Activated T-cell treated with anti-CD3 and anti-CD28 coated beads for 24 hours (primary cell): ENCODE data around the gene UGGT1.

Experiments
- DNase-seq: peaks from one replicate; pipeline ENCODE4 v3.0.0-alpha.2; 2020; ENCODE audit warnings: low read depth

Gene UGGT1, protein sequence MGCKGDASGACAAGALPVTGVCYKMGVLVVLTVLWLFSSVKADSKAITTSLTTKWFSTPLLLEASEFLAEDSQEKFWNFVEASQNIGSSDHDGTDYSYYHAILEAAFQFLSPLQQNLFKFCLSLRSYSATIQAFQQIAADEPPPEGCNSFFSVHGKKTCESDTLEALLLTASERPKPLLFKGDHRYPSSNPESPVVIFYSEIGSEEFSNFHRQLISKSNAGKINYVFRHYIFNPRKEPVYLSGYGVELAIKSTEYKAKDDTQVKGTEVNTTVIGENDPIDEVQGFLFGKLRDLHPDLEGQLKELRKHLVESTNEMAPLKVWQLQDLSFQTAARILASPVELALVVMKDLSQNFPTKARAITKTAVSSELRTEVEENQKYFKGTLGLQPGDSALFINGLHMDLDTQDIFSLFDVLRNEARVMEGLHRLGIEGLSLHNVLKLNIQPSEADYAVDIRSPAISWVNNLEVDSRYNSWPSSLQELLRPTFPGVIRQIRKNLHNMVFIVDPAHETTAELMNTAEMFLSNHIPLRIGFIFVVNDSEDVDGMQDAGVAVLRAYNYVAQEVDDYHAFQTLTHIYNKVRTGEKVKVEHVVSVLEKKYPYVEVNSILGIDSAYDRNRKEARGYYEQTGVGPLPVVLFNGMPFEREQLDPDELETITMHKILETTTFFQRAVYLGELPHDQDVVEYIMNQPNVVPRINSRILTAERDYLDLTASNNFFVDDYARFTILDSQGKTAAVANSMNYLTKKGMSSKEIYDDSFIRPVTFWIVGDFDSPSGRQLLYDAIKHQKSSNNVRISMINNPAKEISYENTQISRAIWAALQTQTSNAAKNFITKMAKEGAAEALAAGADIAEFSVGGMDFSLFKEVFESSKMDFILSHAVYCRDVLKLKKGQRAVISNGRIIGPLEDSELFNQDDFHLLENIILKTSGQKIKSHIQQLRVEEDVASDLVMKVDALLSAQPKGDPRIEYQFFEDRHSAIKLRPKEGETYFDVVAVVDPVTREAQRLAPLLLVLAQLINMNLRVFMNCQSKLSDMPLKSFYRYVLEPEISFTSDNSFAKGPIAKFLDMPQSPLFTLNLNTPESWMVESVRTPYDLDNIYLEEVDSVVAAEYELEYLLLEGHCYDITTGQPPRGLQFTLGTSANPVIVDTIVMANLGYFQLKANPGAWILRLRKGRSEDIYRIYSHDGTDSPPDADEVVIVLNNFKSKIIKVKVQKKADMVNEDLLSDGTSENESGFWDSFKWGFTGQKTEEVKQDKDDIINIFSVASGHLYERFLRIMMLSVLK (N-terminal part only)

DNA sequence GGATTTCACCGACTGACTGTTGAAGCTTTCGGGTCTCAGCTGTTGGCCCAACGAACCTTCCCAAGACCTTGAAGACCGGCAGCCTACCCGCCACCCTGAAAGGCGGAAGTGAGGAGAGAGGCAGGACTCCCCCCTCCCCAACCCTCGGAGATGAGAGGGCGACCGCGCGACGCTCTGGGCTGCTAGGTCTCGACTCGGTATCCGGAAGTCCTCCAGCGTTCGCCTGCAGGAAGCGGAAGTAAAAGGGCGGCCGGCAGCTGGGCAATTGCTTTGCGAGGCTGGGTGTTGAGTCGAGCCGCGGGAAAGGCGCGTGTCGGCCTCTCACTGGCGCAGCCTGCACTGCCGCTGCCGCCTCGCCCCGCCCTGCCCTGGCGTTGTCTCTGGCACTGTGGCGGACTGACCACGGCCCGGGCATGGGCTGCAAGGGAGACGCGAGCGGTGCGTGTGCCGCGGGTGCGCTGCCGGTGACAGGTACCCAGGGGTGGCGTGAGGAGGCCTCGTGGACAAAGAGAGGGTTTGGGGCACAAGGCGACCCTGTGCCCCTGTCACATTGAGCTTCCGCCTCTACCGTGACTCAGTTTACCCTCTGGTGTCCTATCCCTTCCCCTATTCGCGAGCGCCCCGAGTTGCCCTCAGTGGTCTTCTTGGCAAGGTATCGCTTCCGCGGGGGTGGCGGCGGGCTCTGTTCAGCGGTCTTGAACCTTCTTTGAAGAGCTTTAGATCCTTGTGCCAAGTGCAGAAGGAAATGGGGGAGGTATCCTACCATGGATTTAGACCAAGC, at the start of gene UGGT1:
TSS of gene UGGT1 (plus strand) at position 256 of the 781 bp plus-strand sequence. CDS start at position 414, 158 bp downstream.
- peak; percentile 89 for DNase-seq

- DNase-seq = no peak
Measured at GRCh38 chr2:128041561-128041960, 49.4 kb upstream of the UGGT1 start.

- no peak for DNase-seq
Measured at GRCh38 chr2:128043041-128043440, 48.0 kb upstream of the UGGT1 start.

GRCh38 chr2:128053331-128053730, 37.7 kb upstream of the UGGT1 start:
- no peak for DNase-seq

DNA sequence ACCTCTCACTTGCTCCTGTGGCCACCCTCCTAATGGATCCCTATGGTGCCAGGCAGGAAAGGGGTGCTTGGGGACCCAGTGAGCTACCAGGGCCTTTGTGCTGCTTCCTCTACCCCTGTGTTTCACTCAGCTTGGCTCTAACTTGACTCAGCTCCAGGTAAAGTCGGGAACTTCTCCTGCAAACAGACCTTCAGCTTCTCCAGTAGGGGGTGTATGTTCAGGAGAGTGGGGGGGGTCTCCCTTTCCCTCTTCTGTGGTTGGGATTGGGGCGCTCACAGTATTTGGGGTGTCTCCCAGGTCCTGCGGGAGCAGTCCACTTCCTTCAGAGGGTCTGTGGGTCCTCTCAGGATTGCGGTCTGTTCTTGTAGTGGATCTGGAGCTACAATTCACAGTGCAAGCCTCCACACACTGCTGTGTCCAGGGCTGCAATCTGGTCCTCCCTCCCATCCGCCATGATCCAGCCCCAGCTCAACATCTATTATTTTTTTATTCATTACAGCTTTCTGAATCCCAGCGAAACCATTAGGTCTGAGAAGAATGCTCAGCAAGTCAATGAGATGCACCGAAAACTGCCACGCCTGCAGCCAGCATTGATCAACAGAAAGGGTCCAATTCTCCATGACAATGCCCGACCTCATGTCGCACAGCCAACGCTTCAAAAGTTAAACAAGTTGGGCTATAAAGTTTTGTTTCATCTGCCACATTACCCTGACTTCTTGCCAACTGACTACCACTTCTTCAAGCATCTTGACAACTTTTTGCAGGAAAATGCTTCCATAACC, 36.7 kb upstream of the UGGT1 start:
- no peak for DNase-seq

- no peak for DNase-seq
Measured at GRCh38 chr2:128057334-128057733, 33.7 kb upstream of the UGGT1 start.

GRCh38 chr2:128058114-128058513, 32.9 kb upstream of the UGGT1 start:
- DNase-seq = no peak

DNA sequence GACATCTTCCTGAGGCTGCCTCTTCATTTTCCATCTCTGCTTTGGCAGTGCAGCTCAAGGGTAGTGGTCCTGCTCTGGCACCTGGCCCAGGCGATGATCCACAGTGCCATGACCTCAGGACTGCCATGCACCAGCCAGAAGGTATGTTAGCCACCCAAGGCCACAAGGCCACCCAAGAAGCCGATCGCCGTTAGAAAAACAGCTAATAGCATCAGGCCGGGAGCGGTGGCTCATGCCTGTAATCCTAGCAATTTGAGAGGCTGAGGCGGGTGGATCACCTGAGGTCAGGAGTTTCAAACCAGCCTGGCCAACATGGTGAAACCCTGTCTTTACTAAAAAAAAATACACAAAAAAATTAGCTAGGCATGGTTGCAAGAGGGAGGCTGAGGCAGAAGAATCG, 28.4 kb upstream of the UGGT1 start:
- DNase-seq = no peak

GRCh38 chr2:128064353-128064752, 26.6 kb upstream of the UGGT1 start:
- no peak for DNase-seq

DNA sequence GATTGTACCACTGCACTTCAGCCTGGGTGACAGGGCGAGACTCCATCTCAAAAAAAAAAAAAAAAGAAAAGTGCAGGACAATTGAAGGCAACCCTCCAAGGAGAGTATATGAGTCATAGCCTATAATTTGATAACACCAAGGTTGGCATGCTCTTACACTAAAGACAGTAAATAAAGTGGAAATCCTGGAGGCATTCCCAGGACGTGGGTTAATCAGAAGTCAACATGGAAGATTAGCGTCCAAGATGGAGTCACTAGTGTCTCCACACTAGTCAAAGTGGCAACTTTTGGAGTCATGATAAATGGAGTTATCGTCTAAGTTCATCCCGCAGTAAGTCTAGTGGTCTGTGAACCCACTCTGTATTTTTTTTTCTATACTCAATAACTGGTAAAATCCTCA, 21.2 kb upstream of the UGGT1 start:
- DNase-seq = no peak

DNA sequence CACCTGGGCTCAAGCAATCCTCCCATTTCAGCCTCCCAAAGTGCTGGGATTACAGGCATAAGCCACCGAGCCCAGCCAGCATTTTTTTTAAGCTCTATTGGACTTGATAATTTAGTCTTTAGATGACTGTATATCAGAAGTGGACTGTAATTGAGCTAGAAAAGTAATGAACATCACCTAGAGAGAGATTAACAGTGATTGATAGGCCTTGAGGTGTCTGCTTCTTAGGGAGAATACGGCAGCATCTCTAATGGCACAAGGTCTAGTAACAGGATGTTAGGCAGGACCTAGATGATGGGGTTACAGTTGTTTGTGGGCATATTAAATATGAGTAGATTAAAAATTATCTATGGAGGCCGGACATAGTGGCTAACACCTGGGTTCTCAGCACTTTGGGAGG, 17.7 kb upstream of the UGGT1 start:
- no peak for DNase-seq

GRCh38 chr2:128076461-128077106, 14.4 kb upstream of the UGGT1 start:
- DNase-seq = no peak

DNA sequence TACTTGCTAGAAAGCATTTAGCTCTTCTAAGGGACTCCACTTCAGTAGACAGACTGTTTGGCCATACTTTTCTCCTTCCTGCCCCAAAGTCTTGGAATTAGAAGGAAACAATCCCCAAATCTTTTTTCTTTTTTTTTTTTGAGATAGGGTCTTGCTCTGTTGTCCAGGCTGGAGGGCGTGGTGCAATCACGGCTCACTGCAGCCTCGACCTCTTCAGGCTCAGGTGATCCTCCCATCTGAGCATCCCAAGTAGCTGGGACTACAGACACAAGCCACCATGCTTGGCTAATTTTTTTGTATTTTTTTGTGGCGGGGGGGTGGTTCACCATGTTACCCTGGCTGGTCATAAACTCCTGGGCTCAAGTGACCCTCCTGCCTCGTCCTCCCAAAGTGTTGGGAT, 6.2 kb upstream of the UGGT1 start:
- no peak for DNase-seq

GRCh38 chr2:128086244-128086643, 4.8 kb upstream of the UGGT1 start:
- DNase-seq = no peak

GRCh38 chr2:128090575-128090944, 440 bp upstream of the UGGT1 start:
- DNase-seq = no peak

DNA sequence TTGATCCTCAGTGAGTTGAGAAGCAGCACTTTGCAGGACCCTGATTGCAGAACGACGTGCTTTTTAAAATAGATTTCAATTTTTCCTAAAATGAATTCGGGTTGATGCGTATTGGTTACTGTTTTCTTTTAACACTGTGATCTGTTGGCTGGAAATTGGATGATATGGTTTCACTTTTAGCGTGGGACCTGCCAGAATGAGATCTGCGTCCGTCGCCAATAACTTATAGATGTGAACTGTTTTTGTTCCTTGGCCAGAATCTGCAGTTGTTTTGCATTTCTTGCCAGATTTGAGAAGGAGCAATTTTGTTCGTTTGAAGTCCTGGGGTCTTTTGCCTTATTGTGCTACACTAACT, 703 bp downstream of the UGGT1 start:
- peak; percentile 0 for DNase-seq

- no peak for DNase-seq
Measured at GRCh38 chr2:128092656-128093055, 1.7 kb downstream of the UGGT1 start.

GRCh38 chr2:128093762-128094161, 2.8 kb downstream of the UGGT1 start:
- DNase-seq = no peak

GRCh38 chr2:128095201-128095600, 4.2 kb downstream of the UGGT1 start:
- no peak for DNase-seq

DNA sequence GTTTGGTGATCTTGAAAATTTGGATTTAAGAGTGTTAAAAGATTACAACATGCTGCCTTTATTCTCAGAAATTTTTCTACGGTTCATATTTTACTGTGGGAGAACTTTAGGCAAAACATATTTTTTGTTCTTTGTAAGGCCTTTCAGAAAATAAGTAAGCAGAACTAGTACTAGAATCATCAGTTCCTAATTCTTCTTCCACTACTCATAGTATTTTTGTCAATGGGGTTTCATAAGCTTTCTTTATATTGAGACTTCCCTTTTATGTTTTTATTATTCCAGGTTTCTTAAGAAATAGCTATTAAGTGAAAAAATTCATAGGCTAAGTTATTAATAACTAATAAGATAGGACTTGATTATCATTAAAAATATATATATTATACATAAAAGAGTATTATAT, 12.4 kb downstream of the UGGT1 start:
- DNase-seq = no peak
